ENCODE data around the gene PIGC. TPM values are rescaled to one million over a fixed set of nuclear protein-coding genes. Genes with fewer than 3 reads are reported as not detected.

Gene PIGC
- total and polyA plus RNA-seq, 5 donors from 2014 or later = 22.6 to 132 (median 124) TPM

Other genes with a start within 250 kb of the PIGC start
- not detected for gene C1orf105, start 23.4 kb downstream of the PIGC start, total RNA-seq
- gene C1orf105, start 23.4 kb downstream of the PIGC start, polyA plus RNA-seq = not detected
- 108 TPM for gene SUCO, start 89.1 kb upstream of the PIGC start, total RNA-seq
- 10 to 100 TPM in 3 of 4 donors, 1 to 10 TPM in 1; 9.0 to 16.6 (median 15.3) TPM for gene SUCO, start 89.1 kb upstream of the PIGC start, polyA plus RNA-seq
- gene FASLG, start 215.0 kb upstream of the PIGC start, total RNA-seq = 0.81 TPM
- gene FASLG, start 215.0 kb upstream of the PIGC start, polyA plus RNA-seq = under 1 TPM in 1 of 4 donors, not detected in 3; 0.45 TPM

All from CD4-positive, CD25-positive, alpha-beta regulatory T cell (primary cell).